ENCODE results near the gene IGSF21. TPM values are rescaled to one million over a fixed set of nuclear protein-coding genes. Genes with fewer than 3 reads are reported as not detected.

IGSF21 gene
- total and polyA plus RNA-seq, 10 of the 15 experiments (the other 5 are each of a cell fraction or from before 2014, with no cell fraction given) = 0.03 to 0.49 TPM; not detected in 8

GRCh38 chr1:18120638-18121037 is 13.0 kb downstream of the IGSF21 start (continued):
- TF ChIP-seq, protein P1, sequence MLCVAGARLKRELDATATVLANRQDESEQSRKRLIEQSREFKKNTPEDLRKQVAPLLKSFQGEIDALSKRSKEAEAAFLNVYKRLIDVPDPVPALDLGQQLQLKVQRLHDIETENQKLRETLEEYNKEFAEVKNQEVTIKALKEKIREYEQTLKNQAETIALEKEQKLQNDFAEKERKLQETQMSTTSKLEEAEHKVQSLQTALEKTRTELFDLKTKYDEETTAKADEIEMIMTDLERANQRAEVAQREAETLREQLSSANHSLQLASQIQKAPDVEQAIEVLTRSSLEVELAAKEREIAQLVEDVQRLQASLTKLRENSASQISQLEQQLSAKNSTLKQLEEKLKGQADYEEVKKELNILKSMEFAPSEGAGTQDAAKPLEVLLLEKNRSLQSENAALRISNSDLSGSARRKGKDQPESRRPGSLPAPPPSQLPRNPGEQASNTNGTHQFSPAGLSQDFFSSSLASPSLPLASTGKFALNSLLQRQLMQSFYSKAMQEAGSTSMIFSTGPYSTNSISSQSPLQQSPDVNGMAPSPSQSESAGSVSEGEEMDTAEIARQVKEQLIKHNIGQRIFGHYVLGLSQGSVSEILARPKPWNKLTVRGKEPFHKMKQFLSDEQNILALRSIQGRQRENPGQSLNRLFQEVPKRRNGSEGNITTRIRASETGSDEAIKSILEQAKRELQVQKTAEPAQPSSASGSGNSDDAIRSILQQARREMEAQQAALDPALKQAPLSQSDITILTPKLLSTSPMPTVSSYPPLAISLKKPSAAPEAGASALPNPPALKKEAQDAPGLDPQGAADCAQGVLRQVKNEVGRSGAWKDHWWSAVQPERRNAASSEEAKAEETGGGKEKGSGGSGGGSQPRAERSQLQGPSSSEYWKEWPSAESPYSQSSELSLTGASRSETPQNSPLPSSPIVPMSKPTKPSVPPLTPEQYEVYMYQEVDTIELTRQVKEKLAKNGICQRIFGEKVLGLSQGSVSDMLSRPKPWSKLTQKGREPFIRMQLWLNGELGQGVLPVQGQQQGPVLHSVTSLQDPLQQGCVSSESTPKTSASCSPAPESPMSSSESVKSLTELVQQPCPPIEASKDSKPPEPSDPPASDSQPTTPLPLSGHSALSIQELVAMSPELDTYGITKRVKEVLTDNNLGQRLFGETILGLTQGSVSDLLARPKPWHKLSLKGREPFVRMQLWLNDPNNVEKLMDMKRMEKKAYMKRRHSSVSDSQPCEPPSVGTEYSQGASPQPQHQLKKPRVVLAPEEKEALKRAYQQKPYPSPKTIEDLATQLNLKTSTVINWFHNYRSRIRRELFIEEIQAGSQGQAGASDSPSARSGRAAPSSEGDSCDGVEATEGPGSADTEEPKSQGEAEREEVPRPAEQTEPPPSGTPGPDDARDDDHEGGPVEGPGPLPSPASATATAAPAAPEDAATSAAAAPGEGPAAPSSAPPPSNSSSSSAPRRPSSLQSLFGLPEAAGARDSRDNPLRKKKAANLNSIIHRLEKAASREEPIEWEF (IDR thresholded peaks at IDR 0.05; ENCODE audit: insufficient replicate concordance, low read depth, low read length) = no peak

GRCh38 chr1:18121072-18121820 is 13.6 kb downstream of the IGSF21 start:
- Histone ChIP-seq H3K4me3 (no peak overlapping the region), H3K4me1 (ENCODE audit: control insufficient read depth, insufficient read depth, low read length) (no peaks in the 10 kb centered on the region), H4K20me1 (ENCODE audit: control insufficient read depth, insufficient read depth) (no peaks in the 10 kb centered on the region), H3K36me3 (ENCODE audit: control insufficient read depth in 2 of 2, insufficient read depth in 2 of 2, low read length in 1 of 2) (no peaks in the 10 kb centered on the region), H3K9me3 (replicated peaks; ENCODE audit: control insufficient read depth, insufficient read depth, low read length) (no peaks in the 10 kb centered on the region), H3K4me2 (ENCODE audit: control insufficient read depth, insufficient read depth) (no peak overlapping the region), H3K27ac (ENCODE audit: control insufficient read depth, insufficient read depth) (no peak overlapping the region), H3K27me3 (replicated peaks in 1 of 2; ENCODE audit: control insufficient read depth in 2 of 2, insufficient read depth in 2 of 2, low read length in 1 of 2) (peaks cover 0 to 2% of the 10 kb centered on the region in 2 experiments; a peak in 2 of 4 replicates), H3K79me2 (ENCODE audit: control insufficient read depth, insufficient read depth, low read length) (no peaks in the 10 kb centered on the region), H2AFZ (ENCODE audit: control insufficient read depth, low read depth, low read length) (no peak overlapping the region), H3K9ac (ENCODE audit: control insufficient read depth, insufficient read depth, low read length) (no peak overlapping the region)
- no TSS peak for BruUV-seq (replicated peaks)
- no peak for FAIRE-seq
- no peak for ATAC-seq
- ChIA-PET RAD21 (ENCODE audit: unreplicated experiment) (no interaction called here), POLR2A (no interaction called here), SMC1A (ENCODE audit: uncharacterized antibody, unreplicated experiment) (interaction anchor here (1.1 kb wide), 1 partner anchor 463 kb away, joined by 3 read pairs; no protein-coding TSS in a partner anchor), CTCF (interaction anchor here (0.9 kb wide), 1 partner anchor 21 kb away, joined by 3 read pairs; no protein-coding TSS in a partner anchor)
- in situ Hi-C loops (cut with MboI) = no loop called here
- intact Hi-C loops (cut with micrococcal nuclease; ENCODE audit: unreplicated experiment) = no loop called here
- 35% methylated on average over 11 of the region's 11 CpGs for WGBS (ENCODE audit: insufficient coverage, insufficient replicate concordance, low lambda C conversion rate, missing lambda C conversion rate)
- DNase-seq (ENCODE audit: low read depth, low spot score) = no peak
- TF ChIP-seq TCF3 (IDR thresholded peaks at IDR 0.05; ENCODE audit: borderline replicate concordance, insufficient read depth, low read depth, low read length) (no peak), ETV6 (conservative IDR thresholded peaks at IDR 0.05 in 1 of 2, IDR thresholded peaks at IDR 0.05 in 1 of 2; ENCODE audit: borderline replicate concordance in 1 of 2, low read depth in 1 of 2) (no peak), SREBF2 (IDR thresholded peaks at IDR 0.05; ENCODE audit: low read length) (no peak), STAT3 (IDR thresholded peaks at IDR 0.05; ENCODE audit: low read depth, low read length) (no peak), NR2C2 (IDR thresholded peaks at IDR 0.05; ENCODE audit: borderline replicate concordance, control insufficient read depth, insufficient read length, low read depth) (no peak), KDM1A (IDR thresholded peaks at IDR 0.05; ENCODE audit: borderline replicate concordance) (no peak), IRF3 (IDR thresholded peaks at IDR 0.05) (no peak), BMI1 (IDR thresholded peaks at IDR 0.05; ENCODE audit: borderline replicate concordance) (no peak), SMAD1 (IDR thresholded peaks at IDR 0.05; ENCODE audit: low read depth, partially characterized antibody) (no peak), PKNOX1 (IDR thresholded peaks at IDR 0.05) (no peak), CHD4 (IDR thresholded peaks at IDR 0.05) (no peak)
- TF ChIP-seq, protein P2, sequence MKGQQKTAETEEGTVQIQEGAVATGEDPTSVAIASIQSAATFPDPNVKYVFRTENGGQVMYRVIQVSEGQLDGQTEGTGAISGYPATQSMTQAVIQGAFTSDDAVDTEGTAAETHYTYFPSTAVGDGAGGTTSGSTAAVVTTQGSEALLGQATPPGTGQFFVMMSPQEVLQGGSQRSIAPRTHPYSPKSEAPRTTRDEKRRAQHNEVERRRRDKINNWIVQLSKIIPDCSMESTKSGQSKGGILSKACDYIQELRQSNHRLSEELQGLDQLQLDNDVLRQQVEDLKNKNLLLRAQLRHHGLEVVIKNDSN (IDR thresholded peaks at IDR 0.05; ENCODE audit: borderline replicate concordance, extremely low read length, insufficient read depth, low read depth, low read length) = no peak

All from GM12878 (cell line).